ENCODE results near the gene IFNL2.

DNA sequence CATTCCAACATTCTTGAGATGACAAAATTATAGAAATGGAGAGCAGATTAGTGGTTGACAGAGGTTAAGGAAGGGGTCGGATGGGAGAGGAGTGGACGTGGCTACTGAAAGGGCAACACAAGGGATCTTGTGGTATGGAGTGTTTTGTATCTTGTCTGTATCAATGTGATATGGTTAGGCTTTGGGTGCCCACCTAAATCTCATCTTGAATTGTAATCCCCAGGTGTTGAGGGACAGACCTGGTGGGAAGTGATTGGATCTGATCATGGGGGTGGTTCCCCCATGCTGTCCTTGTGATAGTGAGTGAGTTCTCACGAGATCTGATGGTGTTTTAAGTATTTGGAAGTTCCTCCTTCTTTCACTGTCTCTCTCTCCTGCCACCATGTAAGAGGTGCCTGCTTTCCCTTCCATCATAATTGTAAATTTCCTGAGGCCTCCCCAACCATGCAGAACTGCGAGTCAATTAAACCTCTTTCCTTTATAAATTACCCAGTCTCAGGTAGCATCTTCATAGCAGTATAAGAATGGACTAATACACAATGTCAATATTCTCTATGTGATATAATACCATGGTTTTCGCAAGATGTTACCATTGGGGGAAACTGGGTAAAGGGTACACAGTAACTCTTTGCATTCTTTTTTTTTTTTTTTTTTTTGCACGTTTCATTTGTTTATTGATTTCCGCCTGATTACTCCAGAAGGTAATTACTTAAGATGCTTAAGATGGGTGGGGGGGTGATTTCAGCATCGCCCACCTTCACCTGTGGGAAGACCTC lies 14.6 kb upstream of the IFNL2 start:
- no peak for TF ChIP-seq CTCF (IDR thresholded peaks at IDR 0.05)
- no peak for TF ChIP-seq EP300 (IDR thresholded peaks at IDR 0.05)

Measured in tibial nerve (tissue), 4 donors.